GM23248 (cell line): ENCODE results near the gene ATG10.

Experiments
- EZH2 ChIP-seq: fragments of 200-600 bp; sonication (generic); IDR thresholded peaks from 2 replicates; pipeline ENCODE4 v1.6.1; 2018; ENCODE audit warnings: antibody characterized with exemption, mild to moderate bottlenecking; ENCODE audit not compliant: insufficient read depth, poor library complexity, severe bottlenecking
- EZH2phosphoT487 ChIP-seq: fragments of 200-600 bp; sonication (generic); IDR thresholded peaks from 2 replicates; pipeline ENCODE4 v1.6.1; 2018; ENCODE audit warnings: antibody characterized with exemption, moderate library complexity, mild to moderate bottlenecking, low read depth; ENCODE audit not compliant: insufficient read depth

GRCh38 chr5:82054004-82054710 is 82.3 kb downstream of the ATG10 start:
- TF ChIP-seq EZH2 (no peak), EZH2phosphoT487 (no peak)
